Lung (tissue), 12 donors: ENCODE data around the gene ZNF593. TPM values are rescaled to one million over a fixed set of nuclear protein-coding genes. Genes with fewer than 3 reads are reported as not detected.

Source experiments
- ATAC-seq: fragments of 200-7000 bp; cut with Tn5 transposase; one replicate; pipeline ENCODE4 v1.9.1; 2020; ENCODE audit warnings: moderate number of reproducible peaks; ENCODE audit not compliant: insufficient read depth, low FRiP score
- DNase-seq, 3 donors: peaks; one replicate each; pipeline ENCODE4 v3.0.0-alpha.2; 2013 to 2017
- H3K27ac ChIP-seq, 2 donors: one replicate each; pipeline ENCODE4 v1.5.1; 2013; ENCODE audit warnings: mild to moderate bottlenecking in 2 of 2, moderate library complexity in 2 of 2, control low read depth in 1 of 2, inconsistent platforms in 1 of 2, low read depth in 1 of 2, low read length in 1 of 2
- H3K27me3 ChIP-seq, 3 donors: one replicate each; pipeline ENCODE4 v1.5.1; 2013; ENCODE audit warnings: low read length in 2 of 3; ENCODE audit not compliant: control insufficient read depth in 3 of 3, insufficient read depth in 3 of 3
- H3K36me3 ChIP-seq, 4 donors: one replicate each; pipeline ENCODE4 v1.5.1; 2013; ENCODE audit warnings: low read length in 4 of 4, mild to moderate bottlenecking in 1 of 4, moderate library complexity in 1 of 4; ENCODE audit not compliant: control insufficient read depth in 4 of 4, insufficient read depth in 4 of 4
- H3K4me1 ChIP-seq, 5 donors: one replicate each; pipeline ENCODE4 v1.5.1; 2013; ENCODE audit warnings: low read length in 5 of 5, mild to moderate bottlenecking in 2 of 5, moderate library complexity in 1 of 5; ENCODE audit not compliant: control insufficient read depth in 5 of 5, insufficient read depth in 5 of 5
- H3K4me3 ChIP-seq: one replicate; pipeline ENCODE4 v1.5.1; 2013; ENCODE audit warnings: mild to moderate bottlenecking, control low read depth, moderate library complexity
- H3K9ac ChIP-seq, 2 donors: one replicate each; pipeline ENCODE4 v1.5.1; 2013; ENCODE audit warnings: low read length in 2 of 2, control low read depth in 1 of 2; ENCODE audit not compliant: insufficient read depth in 1 of 2
- H3K9me3 ChIP-seq, 4 donors: one replicate each; pipeline ENCODE4 v1.5.1; 2013; ENCODE audit warnings: low read length in 3 of 4, mild to moderate bottlenecking in 1 of 4, moderate library complexity in 1 of 4; ENCODE audit not compliant: control insufficient read depth in 4 of 4, insufficient read depth in 3 of 4
- WGBS, 2 donors: extraction: QIAGEN DNeasy Blood & Tissue Kit; methylation state at CpG; one replicate each; pipeline ENCODE4 v1.1.7; 2013; 5-methylcytosine and 5-hydroxymethylcytosine counted together
- polyA plus RNA-seq, 2 donors: library from polyadenylated mRNA; stranded (reverse); fragments of 200-250 nt; gene quantifications; one replicate each; pipeline ENCODE4 v1.2.1, GENCODE V29; 2013
- total RNA-seq, 2 donors: library from RNA; depleted of rRNA in 1 of 2; stranded (reverse); fragments of >200 nt in 1 of 2; gene quantifications; one replicate each; pipeline ENCODE4 v1.2.1, GENCODE V29; 2014 to 2021
- TF ChIP-seq, protein P1 (sequence below): IDR thresholded peaks from 2 replicates; pipeline ENCODE4 v1.5.1; 2012; ENCODE audit warnings: mild to moderate bottlenecking; ENCODE audit errors: control extremely low read depth, extremely low read depth
- donor health status: control.
- donor health status: control.
- donor health status: Bipolar disorder and iron deficiency.
- donor health status: healthy.
- donor health status: DM: yes; HTN: yes; CAD: no.

The ZNF593 gene
- total and polyA plus RNA-seq, 4 donors = 19.7 to 140 (median 61.6) TPM

DNA sequence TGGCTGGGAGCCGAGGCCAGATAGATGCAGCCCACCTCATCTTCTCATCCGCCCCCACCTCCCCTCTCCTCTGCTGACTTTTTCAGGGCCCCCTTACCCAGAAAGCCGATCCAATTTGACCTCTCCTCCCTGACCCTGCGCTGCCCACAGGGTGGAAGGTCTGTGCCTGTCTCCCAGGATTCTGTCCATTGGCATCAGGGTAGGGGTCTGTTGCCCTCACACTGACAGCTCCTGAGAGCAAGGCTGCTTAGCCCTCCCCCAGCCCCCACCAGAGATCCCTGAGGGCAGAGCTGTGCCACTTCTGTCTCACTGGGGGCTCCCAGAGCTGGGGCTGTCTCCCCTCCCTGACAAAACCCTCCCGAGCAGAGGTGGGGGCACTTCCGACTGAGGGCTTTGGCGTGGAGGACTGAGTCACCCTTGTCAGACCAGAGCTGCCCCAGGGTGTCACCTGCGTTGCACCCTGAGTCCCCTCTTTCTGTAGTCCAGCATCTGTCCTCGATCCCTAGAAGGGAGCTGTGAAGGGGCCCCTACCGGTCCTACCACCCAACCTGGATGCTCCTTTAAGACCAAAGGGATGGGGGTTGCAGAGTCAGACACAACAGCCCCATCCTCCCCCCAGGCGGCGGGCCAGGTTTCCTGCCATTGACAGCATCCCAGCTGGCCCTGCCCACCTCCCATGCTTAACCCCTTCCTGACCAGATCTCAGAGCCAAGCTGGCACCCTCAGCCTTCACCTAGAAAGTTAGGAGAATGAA lies 13.2 kb upstream of the ZNF593 start:
- no peak overlapping the region for H3K9ac ChIP-seq
- no peaks in the 10 kb centered on the region for H3K9me3 ChIP-seq
- ATAC-seq (no peak), DNase-seq (peak; percentile 14 to 47 (median 26))
- WGBS, 2 donors = 19 to 27% methylated on average over 11 to 12 of the region's 12 CpGs
- TF ChIP-seq, protein P1, sequence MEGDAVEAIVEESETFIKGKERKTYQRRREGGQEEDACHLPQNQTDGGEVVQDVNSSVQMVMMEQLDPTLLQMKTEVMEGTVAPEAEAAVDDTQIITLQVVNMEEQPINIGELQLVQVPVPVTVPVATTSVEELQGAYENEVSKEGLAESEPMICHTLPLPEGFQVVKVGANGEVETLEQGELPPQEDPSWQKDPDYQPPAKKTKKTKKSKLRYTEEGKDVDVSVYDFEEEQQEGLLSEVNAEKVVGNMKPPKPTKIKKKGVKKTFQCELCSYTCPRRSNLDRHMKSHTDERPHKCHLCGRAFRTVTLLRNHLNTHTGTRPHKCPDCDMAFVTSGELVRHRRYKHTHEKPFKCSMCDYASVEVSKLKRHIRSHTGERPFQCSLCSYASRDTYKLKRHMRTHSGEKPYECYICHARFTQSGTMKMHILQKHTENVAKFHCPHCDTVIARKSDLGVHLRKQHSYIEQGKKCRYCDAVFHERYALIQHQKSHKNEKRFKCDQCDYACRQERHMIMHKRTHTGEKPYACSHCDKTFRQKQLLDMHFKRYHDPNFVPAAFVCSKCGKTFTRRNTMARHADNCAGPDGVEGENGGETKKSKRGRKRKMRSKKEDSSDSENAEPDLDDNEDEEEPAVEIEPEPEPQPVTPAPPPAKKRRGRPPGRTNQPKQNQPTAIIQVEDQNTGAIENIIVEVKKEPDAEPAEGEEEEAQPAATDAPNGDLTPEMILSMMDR = no peak
- H3K4me1 ChIP-seq = peaks cover 0 to 44% (median 6%) of the 10 kb centered on the region in 5 donors
- H3K27ac ChIP-seq = peak overlapping the region; percentile 18 to 60
- H3K27me3 ChIP-seq = no peaks in the 10 kb centered on the region
- no peaks in the 10 kb centered on the region for H3K36me3 ChIP-seq
- no peak overlapping the region for H3K4me3 ChIP-seq

DNA sequence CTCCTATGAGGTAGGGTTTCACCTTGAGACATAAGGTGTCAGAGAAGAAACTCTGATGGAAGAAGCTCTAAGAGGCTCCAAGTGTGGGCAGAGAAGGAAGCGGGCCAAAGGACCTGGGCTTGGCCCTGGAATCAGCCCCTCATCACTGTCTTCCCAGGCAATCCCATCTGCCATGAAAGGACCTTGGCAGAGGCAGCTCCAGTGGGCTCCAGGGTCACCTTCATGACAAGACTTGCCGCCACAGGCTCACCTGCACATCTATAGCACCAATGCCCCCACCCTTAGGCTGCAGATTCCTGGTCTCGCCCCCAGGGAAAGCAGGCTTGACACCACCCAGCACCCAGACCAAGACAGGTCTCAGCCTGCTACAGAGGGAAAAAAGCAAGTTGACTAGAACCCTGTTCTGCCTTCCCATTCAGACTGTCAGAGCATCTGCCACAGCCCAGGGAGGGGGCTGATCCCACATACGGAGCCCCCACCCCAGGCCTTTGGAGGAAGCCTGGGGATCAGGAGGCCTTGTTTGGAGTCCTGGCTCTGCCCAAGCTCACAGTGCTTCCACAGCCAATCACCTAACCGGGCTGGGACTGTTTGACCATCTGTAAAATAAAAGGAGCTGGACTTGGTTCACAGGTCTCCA lies 11.3 kb upstream of the ZNF593 start:
- Histone ChIP-seq H3K27ac (peak overlapping the region; percentile 28 to 86), H3K9ac (no peak overlapping the region), H3K9me3 (no peaks in the 10 kb centered on the region), H3K4me3 (no peak overlapping the region), H3K4me1 (peaks cover 0 to 48% (median 6%) of the 10 kb centered on the region in 5 donors), H3K27me3 (no peaks in the 10 kb centered on the region), H3K36me3 (no peaks in the 10 kb centered on the region)
- ATAC-seq (no peak), DNase-seq (peak in 1 of 3 donors; percentile 2)
- 77 to 92% methylated on average over 5 of the region's 5 CpGs for WGBS, 2 donors
- TF ChIP-seq, protein P1 = no peak

DNA sequence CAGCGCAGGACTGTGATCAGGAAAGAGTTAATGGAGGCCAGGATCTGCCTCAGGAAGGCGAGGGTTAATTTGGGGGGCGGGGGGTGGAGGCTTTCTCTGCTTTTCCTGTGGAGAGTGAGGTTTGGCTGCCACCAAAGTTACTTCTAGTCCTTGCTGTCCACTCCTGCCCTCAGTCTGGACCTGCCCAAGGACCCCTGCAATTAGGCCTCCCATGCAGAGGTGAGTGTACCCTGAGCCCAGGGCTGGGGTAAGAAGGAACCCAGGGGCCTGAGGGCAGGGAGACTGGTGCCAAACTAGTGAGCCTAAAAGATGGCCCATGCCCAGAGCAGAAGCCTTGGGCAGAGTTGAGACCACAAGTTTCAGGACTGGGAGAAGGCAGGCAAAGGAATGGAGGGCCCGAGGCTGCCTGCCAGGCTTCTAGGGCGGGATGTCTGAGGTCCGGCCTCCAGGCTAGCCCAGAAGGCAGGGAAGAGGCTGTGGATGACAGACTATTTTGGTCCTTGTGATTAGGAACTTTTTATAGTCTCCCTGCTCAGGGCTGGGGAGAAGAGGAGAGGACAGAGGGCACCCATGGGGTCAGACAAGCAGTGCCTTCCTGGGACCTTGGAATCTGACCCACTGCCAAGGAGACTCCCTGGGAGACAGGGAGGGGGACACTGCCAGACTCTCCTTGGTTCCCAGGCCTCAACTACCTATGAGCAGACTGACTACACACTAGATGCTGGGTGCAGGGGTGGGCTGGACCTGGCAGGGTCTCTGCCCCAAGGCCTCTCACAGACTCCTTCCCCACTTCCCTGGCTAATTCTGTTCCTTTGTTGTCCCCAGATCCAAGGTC lies 10.6 kb upstream of the ZNF593 start, which contains the start of gene FAM110D:
Gene FAM110D (plus strand): TSS at position 172 of the 835 bp plus-strand sequence. CDS start 2,213 bp downstream, outside the sequence.
- TF ChIP-seq, protein P1 = no peak
- H3K36me3 ChIP-seq = no peaks in the 10 kb centered on the region
- ATAC-seq (no peak), DNase-seq (peak in 2 of 3 donors; percentile 31 to 37)
- WGBS, 2 donors = 54 to 56% methylated on average over 6 of the region's 6 CpGs
- H3K9ac ChIP-seq = no peak within 1 kb of the TSS
- H3K27me3 ChIP-seq = no peaks in the 10 kb centered on the region
- peaks cover 0 to 48% (median 6%) of the 10 kb centered on the region in 5 donors for H3K4me1 ChIP-seq
- H3K9me3 ChIP-seq = no peaks in the 10 kb centered on the region
- peak within 1 kb of the TSS; percentile 57 to 86 for H3K27ac ChIP-seq
- H3K4me3 ChIP-seq = peak within 1 kb of the TSS; percentile 2
